Measurements from ENCODE around the gene ADAMTS2. TPM values are rescaled to one million over a fixed set of nuclear protein-coding genes. Genes with fewer than 3 reads are reported as not detected.

ADAMTS2 gene
- total RNA-seq, 6 experiments from 2014 or later, result 31.5 to 38.4 (median 34.1) TPM

DNA sequence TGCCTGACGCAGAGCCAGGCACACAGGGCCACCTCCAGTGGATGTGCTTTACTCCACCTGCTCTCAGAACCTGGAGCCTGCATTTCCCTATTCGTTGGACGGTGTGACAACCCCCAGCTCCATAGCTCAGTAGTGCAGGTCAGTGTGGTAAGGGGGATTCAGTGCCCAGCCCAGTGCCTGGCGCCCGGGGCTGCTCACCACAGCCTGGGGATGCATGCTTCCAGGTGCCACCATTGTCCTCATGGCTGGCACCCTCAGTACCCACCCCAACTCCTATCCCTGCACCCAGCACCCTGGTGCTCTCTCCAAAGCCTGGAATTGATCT is 32.8 kb upstream of the ADAMTS2 start:
- H3K9me3 Mint-ChIP-seq, result no peaks in the 10 kb centered on the region
- H3K36me3 Mint-ChIP-seq (ENCODE audit: low read depth), result peaks cover 5% of the 10 kb centered on the region; the same call in 1 of the 2 replicates
- DNase-seq, result no peak
- peaks cover 1% of the 10 kb centered on the region; the same call in 1 of the 2 replicates for H3K27me3 Mint-ChIP-seq (ENCODE audit: insufficient read depth)
- H3K4me3 Mint-ChIP-seq, result peak overlapping the region; percentile 73
- H3K4me1 Mint-ChIP-seq (ENCODE audit: low read depth), result peaks cover 38% of the 10 kb centered on the region
- TF ChIP-seq, protein P1, sequence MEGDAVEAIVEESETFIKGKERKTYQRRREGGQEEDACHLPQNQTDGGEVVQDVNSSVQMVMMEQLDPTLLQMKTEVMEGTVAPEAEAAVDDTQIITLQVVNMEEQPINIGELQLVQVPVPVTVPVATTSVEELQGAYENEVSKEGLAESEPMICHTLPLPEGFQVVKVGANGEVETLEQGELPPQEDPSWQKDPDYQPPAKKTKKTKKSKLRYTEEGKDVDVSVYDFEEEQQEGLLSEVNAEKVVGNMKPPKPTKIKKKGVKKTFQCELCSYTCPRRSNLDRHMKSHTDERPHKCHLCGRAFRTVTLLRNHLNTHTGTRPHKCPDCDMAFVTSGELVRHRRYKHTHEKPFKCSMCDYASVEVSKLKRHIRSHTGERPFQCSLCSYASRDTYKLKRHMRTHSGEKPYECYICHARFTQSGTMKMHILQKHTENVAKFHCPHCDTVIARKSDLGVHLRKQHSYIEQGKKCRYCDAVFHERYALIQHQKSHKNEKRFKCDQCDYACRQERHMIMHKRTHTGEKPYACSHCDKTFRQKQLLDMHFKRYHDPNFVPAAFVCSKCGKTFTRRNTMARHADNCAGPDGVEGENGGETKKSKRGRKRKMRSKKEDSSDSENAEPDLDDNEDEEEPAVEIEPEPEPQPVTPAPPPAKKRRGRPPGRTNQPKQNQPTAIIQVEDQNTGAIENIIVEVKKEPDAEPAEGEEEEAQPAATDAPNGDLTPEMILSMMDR (IDR thresholded peaks at IDR 0.05), result no peak
- peak overlapping the region; percentile 94 for H3K27ac Mint-ChIP-seq

DNA sequence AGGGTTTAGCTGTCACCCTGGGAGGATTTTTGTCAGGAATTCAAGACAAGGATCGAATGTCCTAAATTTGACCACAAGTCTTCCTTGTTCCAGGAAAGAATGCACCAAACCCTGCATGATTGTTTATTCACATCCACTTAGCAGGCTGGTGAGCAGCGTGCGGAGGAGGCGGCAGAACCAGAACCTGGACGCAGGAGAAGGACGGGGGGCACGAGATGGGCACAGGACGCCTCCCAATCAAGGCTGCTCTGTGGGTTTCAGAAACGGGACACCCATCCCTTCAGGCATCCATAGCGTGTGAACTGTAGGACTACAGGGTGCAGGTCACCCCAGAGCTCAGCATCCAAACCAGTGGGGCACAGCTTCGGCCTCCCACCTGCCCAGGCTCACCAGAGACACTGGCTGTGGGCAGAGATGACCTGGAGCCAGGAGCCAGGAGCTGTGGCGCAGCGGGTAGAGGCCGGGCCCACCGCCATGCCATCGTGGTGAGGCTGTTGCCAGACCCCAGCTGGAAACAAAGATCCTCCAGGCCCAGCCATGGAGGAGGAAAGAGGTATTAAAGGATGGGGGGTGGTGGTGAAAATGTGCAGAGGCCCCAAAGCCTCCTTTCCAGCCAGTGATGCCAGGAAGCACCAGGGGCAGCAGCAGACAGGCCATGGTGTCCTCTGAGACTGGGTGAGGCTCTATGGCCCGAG is 32.3 kb upstream of the ADAMTS2 start:
- Mint-ChIP-seq H3K9me3 (no peaks in the 10 kb centered on the region), H3K27ac (peak overlapping the region; percentile 94), H3K4me3 (no peak overlapping the region), H3K27me3 (ENCODE audit: insufficient read depth) (peaks cover 1% of the 10 kb centered on the region; the same call in 1 of the 2 replicates), H3K4me1 (ENCODE audit: low read depth) (peaks cover 34% of the 10 kb centered on the region), H3K36me3 (ENCODE audit: low read depth) (peaks cover 2% of the 10 kb centered on the region; the same call in 1 of the 2 replicates)
- TF ChIP-seq, protein P1 (IDR thresholded peaks at IDR 0.05), result no peak
- no peak for DNase-seq

GRCh38 chr5:179376701-179377420 is 31.6 kb upstream of the ADAMTS2 start:
- Mint-ChIP-seq H3K27ac (peak overlapping the region; percentile 94), H3K4me3 (no peak overlapping the region), H3K27me3 (ENCODE audit: insufficient read depth) (peaks cover 1% of the 10 kb centered on the region; the same call in 1 of the 2 replicates), H3K4me1 (ENCODE audit: low read depth) (peaks cover 29% of the 10 kb centered on the region), H3K9me3 (no peaks in the 10 kb centered on the region), H3K36me3 (ENCODE audit: low read depth) (no peaks in the 10 kb centered on the region)
- TF ChIP-seq, protein P1 (IDR thresholded peaks at IDR 0.05), result no peak
- no peak for DNase-seq

- TF ChIP-seq, protein P1 (IDR thresholded peaks at IDR 0.05), result no peak
- H3K27me3 Mint-ChIP-seq (ENCODE audit: insufficient read depth), result peaks cover 1% of the 10 kb centered on the region; the same call in 1 of the 2 replicates
- H3K4me1 Mint-ChIP-seq (ENCODE audit: low read depth), result peaks cover 35% of the 10 kb centered on the region
- no peak overlapping the region for H3K4me3 Mint-ChIP-seq
- H3K36me3 Mint-ChIP-seq (ENCODE audit: low read depth), result no peaks in the 10 kb centered on the region
- no peak overlapping the region; the same call in 1 of the 2 replicates for H3K27ac Mint-ChIP-seq
- no peaks in the 10 kb centered on the region for H3K9me3 Mint-ChIP-seq
- DNase-seq, result no peak
Observed at GRCh38 chr5:179375831-179376365, 30.6 kb upstream of the ADAMTS2 start.

GRCh38 chr5:179375236-179375685 is 30.0 kb upstream of the ADAMTS2 start:
- H3K36me3 Mint-ChIP-seq (ENCODE audit: low read depth), result no peaks in the 10 kb centered on the region
- no peak for DNase-seq
- peaks cover 1% of the 10 kb centered on the region; the same call in 1 of the 2 replicates for H3K27me3 Mint-ChIP-seq (ENCODE audit: insufficient read depth)
- peaks cover 35% of the 10 kb centered on the region for H3K4me1 Mint-ChIP-seq (ENCODE audit: low read depth)
- H3K9me3 Mint-ChIP-seq, result no peaks in the 10 kb centered on the region
- TF ChIP-seq, protein P1 (IDR thresholded peaks at IDR 0.05), result no peak
- H3K4me3 Mint-ChIP-seq, result no peak overlapping the region
- H3K27ac Mint-ChIP-seq, result no peak overlapping the region
